Vagina (tissue), 2 donors: ENCODE results near the gene ADORA1.

ENCODE experiments used
- POLR2A ChIP-seq, 2 donors: fragments of 450-650 bp; IDR thresholded peaks; one replicate each; pipeline ENCODE4 v1.6.1; 2017; ENCODE audit warnings: antibody characterized with exemption in 2 of 2, mild to moderate bottlenecking in 2 of 2, moderate library complexity in 2 of 2
- POLR2AphosphoS5 ChIP-seq, 2 donors: sonication (generic); formaldehyde crosslinking; IDR thresholded peaks; one replicate each; pipeline ENCODE4 v1.9.0; 2017; ENCODE audit warnings: antibody characterized with exemption in 2 of 2, mild to moderate bottlenecking in 2 of 2, low read depth in 1 of 2; ENCODE audit not compliant: insufficient read depth in 1 of 2

GRCh38 chr1:203214871-203215270 lies 87.3 kb downstream of the ADORA1 start:
- no peak for TF ChIP-seq POLR2A (IDR thresholded peaks at IDR 0.05)
- no peak for TF ChIP-seq POLR2AphosphoS5 (IDR thresholded peaks at IDR 0.05; ENCODE audit: insufficient read depth in 1 of 2, low read depth in 1 of 2)
